ENCODE results near the gene EIF4G1. TPM values are rescaled to one million over a fixed set of nuclear protein-coding genes. Genes with fewer than 3 reads are reported as not detected.

EIF4G1 gene
- total and polyA plus RNA-seq, 10 of the 15 experiments (the other 5 are each of a cell fraction or from before 2014, with no cell fraction given) = 5.7 to 462 (median 237) TPM

DNA sequence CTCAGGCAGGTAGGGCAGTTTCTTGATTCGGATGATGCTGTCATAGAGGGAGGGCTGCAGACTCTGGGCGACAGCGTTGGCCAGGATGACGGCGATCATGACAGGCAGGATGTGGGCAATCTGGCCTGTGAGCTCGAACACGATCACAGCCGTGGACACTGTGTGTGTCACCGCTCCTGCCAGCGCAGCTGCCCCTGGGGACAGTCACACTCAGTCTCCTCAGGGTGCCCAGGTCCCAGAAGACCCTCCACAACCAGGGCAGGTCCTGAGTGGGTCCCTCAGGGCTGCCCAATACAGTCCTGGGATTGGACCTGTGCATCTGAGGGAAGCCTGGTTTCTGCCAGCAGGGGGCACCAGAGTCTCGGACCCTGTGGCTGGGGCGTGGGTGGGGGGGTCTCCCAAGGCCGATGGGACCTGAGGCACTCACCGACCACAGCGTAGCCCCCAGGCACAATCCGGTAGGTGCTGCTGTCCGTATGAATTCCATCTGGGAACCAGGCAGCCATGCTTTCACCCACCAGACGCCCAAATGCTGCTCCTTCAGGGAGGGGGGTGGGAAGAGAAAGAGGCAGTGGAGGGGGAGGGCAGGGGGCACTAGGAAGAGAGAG is 39.8 kb downstream of the EIF4G1 start:
- Histone ChIP-seq H3K36me3 (ENCODE audit: control insufficient read depth in 2 of 2, insufficient read depth in 2 of 2, low read length in 1 of 2) (no peaks in the 10 kb centered on the region), H3K27me3 (replicated peaks in 1 of 2; ENCODE audit: control insufficient read depth in 2 of 2, insufficient read depth in 2 of 2, low read length in 1 of 2) (no peaks in the 10 kb centered on the region; a peak in 1 of 4 replicates), H3K9me3 (replicated peaks; ENCODE audit: control insufficient read depth, insufficient read depth, low read length) (no peaks in the 10 kb centered on the region), H3K4me3 (no peak overlapping the region), H3K4me2 (ENCODE audit: control insufficient read depth, insufficient read depth) (no peak overlapping the region), H3K4me1 (ENCODE audit: control insufficient read depth, insufficient read depth, low read length) (no peaks in the 10 kb centered on the region), H3K79me2 (ENCODE audit: control insufficient read depth, insufficient read depth, low read length) (no peaks in the 10 kb centered on the region), H2AFZ (ENCODE audit: control insufficient read depth, low read depth, low read length) (no peak overlapping the region; the same call in 1 of the 2 replicates), H3K27ac (ENCODE audit: control insufficient read depth, insufficient read depth) (no peak overlapping the region), H4K20me1 (ENCODE audit: control insufficient read depth, insufficient read depth) (no peaks in the 10 kb centered on the region), H3K9ac (ENCODE audit: control insufficient read depth, insufficient read depth, low read length) (no peak overlapping the region)
- ChIA-PET RAD21 (ENCODE audit: unreplicated experiment) (interaction anchor here (1.2 to 2.6 kb wide), 2 partner anchors 17 to 160 kb away, joined by 9 to 11 read pairs; no protein-coding TSS in a partner anchor), CTCF (interaction anchor here (0.7 to 3.7 kb wide), 18 partner anchors 9 to 459 kb away, joined by 3 to 26 read pairs (median 4); partner anchors contain the start of gene FAM131A), SMC1A (ENCODE audit: uncharacterized antibody, unreplicated experiment) (interaction anchor here (0.6 to 1.2 kb wide), 3 partner anchors 18 to 158 kb away, joined by 3 read pairs; no protein-coding TSS in a partner anchor), POLR2A (interaction anchor here (1.2 kb wide), 1 partner anchor 13 kb away, joined by 3 read pairs; no protein-coding TSS in a partner anchor)
- in situ Hi-C loops (cut with MboI) = no loop called here
- intact Hi-C loops (cut with micrococcal nuclease; ENCODE audit: unreplicated experiment) = no loop called here
- ATAC-seq (peak; percentile 94), DNase-seq (ENCODE audit: low read depth, low spot score) (no peak), FAIRE-seq (peak; percentile 23)
- 24% methylated on average over 18 of the region's 18 CpGs for WGBS (ENCODE audit: insufficient coverage, insufficient replicate concordance, low lambda C conversion rate, missing lambda C conversion rate)
- BruUV-seq (replicated peaks) = no TSS peak
- TF ChIP-seq BCL11A (IDR thresholded peaks at IDR 0.05; ENCODE audit: low read depth, low read length) (no peak), POLR2AphosphoS5 (IDR thresholded peaks at IDR 0.05; ENCODE audit: low read length) (no peak), RUNX3 (IDR thresholded peaks at IDR 0.05; ENCODE audit: low read length) (peak; percentile 60), FOXK2 (IDR thresholded peaks at IDR 0.05) (no peak), ZNF274 (IDR thresholded peaks at IDR 0.05; ENCODE audit: insufficient read depth, insufficient read length) (no peak), YBX1 (IDR thresholded peaks at IDR 0.05) (no peak), CBX5 (IDR thresholded peaks at IDR 0.05; ENCODE audit: low read depth) (no peak), SMC3 (IDR thresholded peaks at IDR 0.05; ENCODE audit: borderline replicate concordance, low read length) (peak; percentile 50; the same call in 1 of the 2 replicates), RB1 (IDR thresholded peaks at IDR 0.05; ENCODE audit: borderline replicate concordance) (no peak), IRF4 (IDR thresholded peaks at IDR 0.05; ENCODE audit: low read depth, low read length) (0 out of 2 replicates have a peak, but pooled peaks have one; percentile 14), HDGF (IDR thresholded peaks at IDR 0.05) (no peak), MXI1 (IDR thresholded peaks at IDR 0.05; ENCODE audit: low read depth, low read length) (no peak), YY1 (IDR thresholded peaks at IDR 0.05; ENCODE audit: low read depth, low read length) (peak; percentile 55), EGR1 (IDR thresholded peaks at IDR 0.05; ENCODE audit: borderline replicate concordance in 1 of 2, low read depth in 2 of 2, low read length in 2 of 2) (peak; percentile 37 to 96), SP1 (IDR thresholded peaks at IDR 0.05; ENCODE audit: low read depth, low read length) (no peak), TCF7 (IDR thresholded peaks at IDR 0.05; ENCODE audit: borderline replicate concordance) (no peak), MEF2A (IDR thresholded peaks at IDR 0.05; ENCODE audit: insufficient read depth, low read depth, low read length) (no peak)
- TF ChIP-seq, protein P1, sequence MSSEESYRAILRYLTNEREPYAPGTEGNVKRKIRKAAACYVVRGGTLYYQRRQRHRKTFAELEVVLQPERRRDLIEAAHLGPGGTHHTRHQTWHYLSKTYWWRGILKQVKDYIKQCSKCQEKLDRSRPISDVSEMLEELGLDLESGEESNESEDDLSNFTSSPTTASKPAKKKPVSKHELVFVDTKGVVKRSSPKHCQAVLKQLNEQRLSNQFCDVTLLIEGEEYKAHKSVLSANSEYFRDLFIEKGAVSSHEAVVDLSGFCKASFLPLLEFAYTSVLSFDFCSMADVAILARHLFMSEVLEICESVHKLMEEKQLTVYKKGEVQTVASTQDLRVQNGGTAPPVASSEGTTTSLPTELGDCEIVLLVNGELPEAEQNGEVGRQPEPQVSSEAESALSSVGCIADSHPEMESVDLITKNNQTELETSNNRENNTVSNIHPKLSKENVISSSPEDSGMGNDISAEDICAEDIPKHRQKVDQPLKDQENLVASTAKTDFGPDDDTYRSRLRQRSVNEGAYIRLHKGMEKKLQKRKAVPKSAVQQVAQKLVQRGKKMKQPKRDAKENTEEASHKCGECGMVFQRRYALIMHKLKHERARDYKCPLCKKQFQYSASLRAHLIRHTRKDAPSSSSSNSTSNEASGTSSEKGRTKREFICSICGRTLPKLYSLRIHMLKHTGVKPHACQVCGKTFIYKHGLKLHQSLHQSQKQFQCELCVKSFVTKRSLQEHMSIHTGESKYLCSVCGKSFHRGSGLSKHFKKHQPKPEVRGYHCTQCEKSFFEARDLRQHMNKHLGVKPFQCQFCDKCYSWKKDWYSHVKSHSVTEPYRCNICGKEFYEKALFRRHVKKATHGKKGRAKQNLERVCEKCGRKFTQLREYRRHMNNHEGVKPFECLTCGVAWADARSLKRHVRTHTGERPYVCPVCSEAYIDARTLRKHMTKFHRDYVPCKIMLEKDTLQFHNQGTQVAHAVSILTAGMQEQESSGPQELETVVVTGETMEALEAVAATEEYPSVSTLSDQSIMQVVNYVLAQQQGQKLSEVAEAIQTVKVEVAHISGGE (CRISPR knock-in tag; IDR thresholded peaks at IDR 0.05) = no peak
- TF ChIP-seq, protein P2, sequence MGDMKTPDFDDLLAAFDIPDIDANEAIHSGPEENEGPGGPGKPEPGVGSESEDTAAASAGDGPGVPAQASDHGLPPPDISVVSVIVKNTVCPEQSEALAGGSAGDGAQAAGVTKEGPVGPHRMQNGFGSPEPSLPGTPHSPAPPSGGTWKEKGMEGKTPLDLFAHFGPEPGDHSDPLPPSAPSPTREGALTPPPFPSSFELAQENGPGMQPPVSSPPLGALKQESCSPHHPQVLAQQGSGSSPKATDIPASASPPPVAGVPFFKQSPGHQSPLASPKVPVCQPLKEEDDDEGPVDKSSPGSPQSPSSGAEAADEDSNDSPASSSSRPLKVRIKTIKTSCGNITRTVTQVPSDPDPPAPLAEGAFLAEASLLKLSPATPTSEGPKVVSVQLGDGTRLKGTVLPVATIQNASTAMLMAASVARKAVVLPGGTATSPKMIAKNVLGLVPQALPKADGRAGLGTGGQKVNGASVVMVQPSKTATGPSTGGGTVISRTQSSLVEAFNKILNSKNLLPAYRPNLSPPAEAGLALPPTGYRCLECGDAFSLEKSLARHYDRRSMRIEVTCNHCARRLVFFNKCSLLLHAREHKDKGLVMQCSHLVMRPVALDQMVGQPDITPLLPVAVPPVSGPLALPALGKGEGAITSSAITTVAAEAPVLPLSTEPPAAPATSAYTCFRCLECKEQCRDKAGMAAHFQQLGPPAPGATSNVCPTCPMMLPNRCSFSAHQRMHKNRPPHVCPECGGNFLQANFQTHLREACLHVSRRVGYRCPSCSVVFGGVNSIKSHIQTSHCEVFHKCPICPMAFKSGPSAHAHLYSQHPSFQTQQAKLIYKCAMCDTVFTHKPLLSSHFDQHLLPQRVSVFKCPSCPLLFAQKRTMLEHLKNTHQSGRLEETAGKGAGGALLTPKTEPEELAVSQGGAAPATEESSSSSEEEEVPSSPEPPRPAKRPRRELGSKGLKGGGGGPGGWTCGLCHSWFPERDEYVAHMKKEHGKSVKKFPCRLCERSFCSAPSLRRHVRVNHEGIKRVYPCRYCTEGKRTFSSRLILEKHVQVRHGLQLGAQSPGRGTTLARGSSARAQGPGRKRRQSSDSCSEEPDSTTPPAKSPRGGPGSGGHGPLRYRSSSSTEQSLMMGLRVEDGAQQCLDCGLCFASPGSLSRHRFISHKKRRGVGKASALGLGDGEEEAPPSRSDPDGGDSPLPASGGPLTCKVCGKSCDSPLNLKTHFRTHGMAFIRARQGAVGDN (IDR thresholded peaks at IDR 0.05) = no peak
